SH-SY5Y (cell line): ENCODE measurements around the gene TUBB4B.

Source experiments
- GATA2 ChIP-seq: IDR thresholded peaks from 2 replicates; pipeline ENCODE4 v1.6.1; 2011; ENCODE audit warnings: mild to moderate bottlenecking, low read depth, low read length
- GATA3 ChIP-seq: IDR thresholded peaks from 2 replicates; pipeline ENCODE4 v1.6.1; 2011; ENCODE audit warnings: low read depth, mild to moderate bottlenecking, low read length, moderate library complexity

GRCh38 chr9:137194388-137194787 lies 46.7 kb upstream of the TUBB4B start:
- TF ChIP-seq GATA2 (no peak), GATA3 (no peak)
